ENCODE results near the gene ZFPL1. TPM values are rescaled to one million over a fixed set of nuclear protein-coding genes. Genes with fewer than 3 reads are reported as not detected.
A peak's percentile ranks its signal among the peaks of the same experiment; 100 is the strongest.

ZFPL1 gene
- total and polyA plus RNA-seq, 9 of the 15 experiments (the other 6 are each of a cell fraction or from before 2014, with no cell fraction given): 3.7 to 37.5 (median 22.7) TPM

- TF ChIP-seq RBFOX2 (IDR thresholded peaks at IDR 0.05; ENCODE audit: low read depth, low read length) (peak; percentile 52; the same call in 1 of the 2 replicates), FOXP1 (CRISPR knock-in tag; IDR thresholded peaks at IDR 0.05) (0 out of 2 replicates have a peak, but pooled peaks have one; percentile 62), ATF1 (CRISPR knock-in tag; IDR thresholded peaks at IDR 0.05) (no peak), ATF1 (tag; IDR thresholded peaks at IDR 0.05) (no peak), VEZF1 (CRISPR knock-in tag; IDR thresholded peaks at IDR 0.05) (peak; percentile 13; the same call in 1 of the 2 replicates), BRF1 (IDR thresholded peaks at IDR 0.05; ENCODE audit: borderline replicate concordance, extremely low read depth, insufficient read length) (no peak), SMC3 (conservative IDR thresholded peaks at IDR 0.05; ENCODE audit: insufficient read depth, low read depth, low read length) (peak; percentile 58; the same call in 1 of the 2 replicates), TSHZ1 (CRISPR knock-in tag; IDR thresholded peaks at IDR 0.05) (no peak), REST (IDR thresholded peaks at IDR 0.05; ENCODE audit: borderline replicate concordance) (peak; percentile 60; the same call in 1 of the 2 replicates), REST (CRISPR knock-in tag; IDR thresholded peaks at IDR 0.05; ENCODE audit: low read depth) (no peak), TEAD1 (CRISPR knock-in tag; IDR thresholded peaks at IDR 0.05) (0 out of 4 replicates have a peak, but pooled peaks of 1 of the 2 experiments have one; percentile 22), YY1 (IDR thresholded peaks at IDR 0.05; ENCODE audit: borderline replicate concordance in 1 of 3, control insufficient read depth in 1 of 3, extremely low read depth in 1 of 3, insufficient read depth in 3 of 3, insufficient read length in 1 of 3, insufficient replicate concordance in 2 of 3, low read depth in 1 of 3, low read length in 2 of 3) (peak in 2 of 3 experiments; percentile 28 to 47)
Observed at GRCh38 chr11:65078151-65078550, 5.9 kb upstream of the ZFPL1 start (continued).

All from K562 (cell line).